AG10803 (cell line): ENCODE results near the gene ZNF883.
A peak's percentile ranks its signal among the peaks of the same experiment; 100 is the strongest.

Experiments
- DNase-seq: peaks from one replicate; pipeline ENCODE4 v3.0.0; 2010; ENCODE audit warnings: low read depth
- H3K4me3 ChIP-seq: 2 replicates; pipeline ENCODE4 v1.5.1; 2011; ENCODE audit warnings: mild to moderate bottlenecking, low read length, control low read depth
- TF ChIP-seq, protein P1 (sequence below): conservative IDR thresholded peaks from 2 replicates; pipeline ENCODE4 v1.5.1; 2011; ENCODE audit warnings: mild to moderate bottlenecking, low read length, control low read depth, inconsistent platforms

Gene ZNF883

DNA sequence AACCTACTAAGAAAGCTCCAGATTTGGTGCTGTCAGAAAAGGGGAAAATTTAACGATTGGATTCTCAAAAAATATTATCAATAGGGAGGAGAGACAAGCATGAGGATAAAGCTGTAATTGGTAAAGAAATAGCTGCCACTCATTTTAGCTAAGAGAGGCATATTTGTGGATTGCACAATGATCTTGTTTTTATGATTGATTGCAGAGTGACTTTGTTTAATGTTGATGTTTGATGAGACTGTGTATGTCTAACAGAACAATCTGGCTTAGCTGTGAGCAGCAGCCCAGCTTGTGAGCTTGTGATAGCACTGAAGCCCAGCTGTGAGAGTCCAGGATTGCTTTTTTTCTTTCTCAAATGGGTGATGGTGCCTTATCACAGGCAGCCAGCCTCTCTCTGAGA is 56.4 kb downstream of the ZNF883 start:
- DNase-seq = no peak
- TF ChIP-seq, protein P1, sequence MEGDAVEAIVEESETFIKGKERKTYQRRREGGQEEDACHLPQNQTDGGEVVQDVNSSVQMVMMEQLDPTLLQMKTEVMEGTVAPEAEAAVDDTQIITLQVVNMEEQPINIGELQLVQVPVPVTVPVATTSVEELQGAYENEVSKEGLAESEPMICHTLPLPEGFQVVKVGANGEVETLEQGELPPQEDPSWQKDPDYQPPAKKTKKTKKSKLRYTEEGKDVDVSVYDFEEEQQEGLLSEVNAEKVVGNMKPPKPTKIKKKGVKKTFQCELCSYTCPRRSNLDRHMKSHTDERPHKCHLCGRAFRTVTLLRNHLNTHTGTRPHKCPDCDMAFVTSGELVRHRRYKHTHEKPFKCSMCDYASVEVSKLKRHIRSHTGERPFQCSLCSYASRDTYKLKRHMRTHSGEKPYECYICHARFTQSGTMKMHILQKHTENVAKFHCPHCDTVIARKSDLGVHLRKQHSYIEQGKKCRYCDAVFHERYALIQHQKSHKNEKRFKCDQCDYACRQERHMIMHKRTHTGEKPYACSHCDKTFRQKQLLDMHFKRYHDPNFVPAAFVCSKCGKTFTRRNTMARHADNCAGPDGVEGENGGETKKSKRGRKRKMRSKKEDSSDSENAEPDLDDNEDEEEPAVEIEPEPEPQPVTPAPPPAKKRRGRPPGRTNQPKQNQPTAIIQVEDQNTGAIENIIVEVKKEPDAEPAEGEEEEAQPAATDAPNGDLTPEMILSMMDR = no peak
- no peak overlapping the region for H3K4me3 ChIP-seq

DNA sequence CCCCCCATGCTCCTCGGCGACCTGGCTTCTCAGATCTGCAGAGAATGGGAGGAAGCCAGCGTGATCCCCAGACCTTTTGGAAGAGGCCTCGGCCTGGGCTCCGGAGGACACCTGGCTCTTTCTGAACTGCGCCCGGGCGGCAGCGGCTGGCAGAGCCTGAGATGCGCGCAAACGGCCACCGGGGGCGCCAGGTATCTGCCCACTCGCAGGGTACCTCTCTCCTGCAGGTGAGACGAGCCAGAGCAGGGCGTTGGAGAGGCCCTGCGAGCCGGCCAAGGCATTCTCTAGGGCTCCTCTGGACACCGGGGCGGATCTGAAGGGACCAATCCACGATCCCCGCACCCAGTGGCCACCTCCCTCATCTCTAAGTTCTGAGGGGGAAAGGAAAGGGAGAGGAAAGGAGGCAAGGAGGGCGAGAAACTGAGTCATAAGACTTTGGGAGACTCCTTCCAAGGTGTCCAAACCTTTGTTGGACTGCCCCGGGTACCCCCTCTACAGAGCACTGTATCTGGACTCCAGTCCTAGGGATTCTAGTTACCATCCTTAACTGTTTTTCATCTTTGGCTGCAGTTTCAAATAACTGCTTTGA is 66.3 kb downstream of the ZNF883 start:
- H3K4me3 ChIP-seq = no peak overlapping the region
- DNase-seq = no peak
- TF ChIP-seq, protein P1 = no peak

DNA sequence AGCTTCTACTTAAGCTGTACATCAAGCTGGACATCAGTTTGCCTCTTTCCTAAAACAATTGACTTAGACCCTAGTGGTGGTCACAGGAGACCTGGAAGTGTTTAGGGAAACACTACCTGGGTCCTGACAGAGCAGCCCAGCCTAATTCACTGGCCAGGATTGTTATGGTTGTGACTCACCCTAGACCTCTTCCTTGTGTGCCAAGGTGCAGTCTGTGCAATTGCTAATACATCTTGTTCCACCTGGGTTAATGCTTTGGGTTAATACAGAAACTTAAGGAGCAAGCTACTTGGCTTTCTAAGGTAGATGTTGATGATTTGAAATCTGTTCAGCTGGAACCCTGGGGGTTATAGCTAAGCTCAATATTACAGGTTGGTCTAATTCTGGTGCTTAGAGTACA is 72.6 kb downstream of the ZNF883 start:
- DNase-seq = no peak
- TF ChIP-seq, protein P1 = no peak
- no peak overlapping the region for H3K4me3 ChIP-seq

DNA sequence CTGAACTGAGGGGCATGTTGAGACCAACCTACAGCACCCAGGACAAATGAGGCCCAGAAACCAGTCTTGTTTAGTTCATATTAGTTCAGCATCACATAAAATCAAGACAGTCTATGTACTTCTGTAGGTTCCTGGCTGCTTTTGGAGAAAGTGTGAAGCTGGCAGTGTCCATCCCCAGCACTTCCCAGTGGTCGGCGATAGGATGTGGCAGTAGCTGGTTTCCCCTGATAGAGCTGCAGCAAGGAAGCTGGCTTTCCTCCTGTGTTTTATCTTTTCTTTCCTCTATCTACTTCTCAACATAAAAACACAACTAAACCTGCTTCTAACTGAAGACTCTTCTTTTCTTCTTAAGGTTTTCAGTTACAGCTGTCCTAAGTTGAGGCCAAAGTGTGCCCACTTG is 78.3 kb downstream of the ZNF883 start:
- H3K4me3 ChIP-seq = no peak overlapping the region
- no peak for DNase-seq
- TF ChIP-seq, protein P1 = no peak

DNA sequence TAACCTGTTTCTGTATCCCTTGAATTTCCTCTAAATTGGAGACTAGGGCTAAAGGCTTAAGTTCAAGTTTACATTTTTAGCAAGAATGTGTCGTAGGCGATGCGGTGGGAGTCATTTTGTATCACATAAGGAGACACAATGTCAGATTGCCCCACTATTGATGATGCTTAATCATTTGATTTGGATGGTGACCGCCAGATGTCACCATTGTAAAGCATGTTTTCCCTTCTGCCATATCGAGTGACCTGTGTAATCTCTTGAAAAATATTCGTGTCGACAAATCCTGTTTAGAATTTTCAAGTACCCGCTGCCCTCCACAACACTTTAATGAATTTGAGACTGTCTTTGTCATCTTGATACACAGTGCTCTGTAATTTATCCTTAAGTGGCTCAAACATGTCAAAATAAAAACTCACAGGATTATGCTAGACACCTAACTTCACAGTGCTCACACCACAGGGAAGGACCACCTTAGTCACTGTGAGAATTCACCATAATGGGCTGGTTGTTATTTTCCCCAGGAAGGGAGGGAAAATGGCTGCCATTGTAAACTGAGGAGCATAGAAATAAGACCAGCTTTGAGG is 86.8 kb downstream of the ZNF883 start:
- peak; percentile 24 for DNase-seq
- TF ChIP-seq, protein P1 = peak; percentile 46
- no peak overlapping the region for H3K4me3 ChIP-seq

DNA sequence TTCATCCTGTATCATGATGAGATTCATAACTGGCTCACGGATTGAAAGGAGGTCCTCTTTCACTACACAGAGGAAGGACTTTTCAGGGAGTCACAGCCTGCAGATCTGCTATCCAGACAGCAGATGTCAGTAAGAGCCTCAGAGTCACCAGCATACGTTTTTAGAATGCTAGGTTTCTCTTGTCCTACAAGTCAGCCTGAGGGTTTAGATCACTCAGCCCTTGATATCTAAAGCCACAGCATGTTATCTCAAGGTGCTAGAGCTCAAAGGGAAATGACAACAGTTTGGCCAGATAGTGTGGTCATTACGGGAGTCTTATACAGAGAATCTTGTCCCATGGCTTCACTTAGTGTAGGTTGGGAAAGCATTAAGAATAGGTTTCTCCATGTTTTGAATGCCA is 90.4 kb downstream of the ZNF883 start:
- DNase-seq = peak; percentile 65
- no peak overlapping the region for H3K4me3 ChIP-seq
- TF ChIP-seq, protein P1 = peak; percentile 77

DNA sequence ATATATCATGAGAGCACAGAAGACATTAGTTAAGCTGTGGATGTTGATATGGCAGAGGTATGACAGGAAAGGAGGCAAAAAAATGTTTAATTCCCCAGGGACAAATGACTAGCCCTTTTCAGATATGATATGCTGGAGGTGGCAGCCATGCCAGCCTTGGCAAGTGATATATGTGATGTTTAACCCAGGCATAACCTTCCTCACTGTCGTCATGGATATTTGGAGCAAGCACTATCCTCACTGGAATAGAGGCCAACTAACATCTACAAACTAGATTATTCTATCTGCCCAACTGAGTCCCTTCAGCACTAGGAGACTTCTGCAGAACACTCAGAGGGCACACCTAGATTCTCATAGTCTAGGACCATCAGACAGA is 94.0 kb downstream of the ZNF883 start:
- no peak for DNase-seq
- no peak overlapping the region for H3K4me3 ChIP-seq
- TF ChIP-seq, protein P1 = no peak
